ENCODE results near the gene TEX51. TPM values are rescaled to one million over a fixed set of nuclear protein-coding genes. Genes with fewer than 3 reads are reported as not detected.

The TEX51 gene
- total RNA-seq (2022; extraction: Qiagen RNA extraction; ENCODE audit: low read depth) = not detected in 5 replicates

DNA sequence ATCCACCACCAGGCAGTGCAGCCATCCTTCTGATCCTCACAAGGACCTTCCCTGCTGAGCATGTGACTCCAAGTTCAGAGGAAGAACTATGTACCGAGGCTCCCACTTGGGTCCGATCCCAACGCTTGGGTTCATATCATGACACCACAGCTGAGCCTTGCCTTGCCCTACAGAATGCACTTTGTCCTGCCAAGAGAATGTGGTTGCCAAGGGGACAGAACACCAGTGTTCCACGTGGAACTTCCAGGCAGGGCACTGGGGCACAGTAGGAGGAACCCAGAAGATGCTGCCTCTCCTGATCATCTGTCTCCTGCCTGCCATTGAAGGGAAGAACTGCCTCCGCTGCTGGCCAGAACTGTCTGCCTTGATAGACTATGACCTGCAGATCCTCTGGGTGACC is at the start of gene TEX51:
TEX51 (plus strand) TSS at position 255 of the 400 bp plus-strand sequence; CDS start at position 284, 29 bp downstream.

Other genes starting within 250 kb of the TEX51 start
- not detected in 5 replicates for gene GYPC, start 242.7 kb upstream of the TEX51 start, total RNA-seq (2022; extraction: Qiagen RNA extraction; ENCODE audit: low read depth)
- gene BIN1, start 208.3 kb downstream of the TEX51 start, total RNA-seq (2022; extraction: Qiagen RNA extraction; ENCODE audit: low read depth) = 29.1 to 32.6 TPM (median 30.5 TPM) in 5 replicates

Data from A549 treated with GW870086 at 1 μM for 4 hours (cell line).